ENCODE results near the gene TENM3. TPM values are rescaled to one million over a fixed set of nuclear protein-coding genes. Genes with fewer than 3 reads are reported as not detected.

Gene TENM3
- total RNA-seq, 4 donors from 2014 or later, result 0.64 to 5.5 (median 2.1) TPM

GRCh38 chr4:182475539-182475938 is 232.3 kb downstream of the TENM3 start:
- no peak overlapping the region for H3K27ac ChIP-seq
- intact Hi-C loops (cut with DNase I), result no loop called here
- H3K4me3 ChIP-seq, result no peak overlapping the region
- H3K4me1 ChIP-seq, result no peaks in the 10 kb centered on the region
- no peak for DNase-seq
- TF ChIP-seq CTCF (IDR thresholded peaks at IDR 0.05) (no peak), POLR2A (IDR thresholded peaks at IDR 0.05) (no peak)
- no peaks in the 10 kb centered on the region for H3K27me3 ChIP-seq
- 28 to 32% methylated on average over 2 of the region's 2 CpGs for WGBS, 2 donors
- no peaks in the 10 kb centered on the region for H3K36me3 ChIP-seq
- H3K9me3 ChIP-seq, result no peaks in the 10 kb centered on the region

GRCh38 chr4:182478475-182478874 is 235.3 kb downstream of the TENM3 start:
- no peaks in the 10 kb centered on the region for H3K36me3 ChIP-seq
- no peak for DNase-seq
- no peak overlapping the region for H3K4me3 ChIP-seq
- no peak for TF ChIP-seq POLR2A (IDR thresholded peaks at IDR 0.05)
- peak in 4 of 6 experiments; percentile 46 to 60 (median 58) for TF ChIP-seq CTCF (IDR thresholded peaks at IDR 0.05)
- intact Hi-C loops (cut with DNase I), result no loop called here
- no peak overlapping the region for H3K27ac ChIP-seq
- WGBS, 2 donors, result 0 to 3% methylated on average over 1 of the region's 1 CpG
- H3K4me1 ChIP-seq, result no peaks in the 10 kb centered on the region
- H3K27me3 ChIP-seq, result no peaks in the 10 kb centered on the region
- H3K9me3 ChIP-seq, result no peaks in the 10 kb centered on the region

- 87 to 90% methylated on average over 6 of the region's 6 CpGs for WGBS, 2 donors
- H3K9me3 ChIP-seq, result no peaks in the 10 kb centered on the region
- H3K4me3 ChIP-seq, result no peak overlapping the region
- no peak overlapping the region for H3K27ac ChIP-seq
- H3K27me3 ChIP-seq, result no peaks in the 10 kb centered on the region
- no peak for DNase-seq
- H3K4me1 ChIP-seq, result no peaks in the 10 kb centered on the region
- no peak for TF ChIP-seq POLR2A (IDR thresholded peaks at IDR 0.05)
- TF ChIP-seq CTCF (IDR thresholded peaks at IDR 0.05), result no peak
- intact Hi-C loops (cut with DNase I), result no loop called here
- H3K36me3 ChIP-seq, result no peaks in the 10 kb centered on the region
These were observed 240.5 kb downstream of the TENM3 start for GRCh38 chr4:182483685-182484084.

- Histone ChIP-seq H3K27ac (no peak overlapping the region), H3K9me3 (no peaks in the 10 kb centered on the region), H3K36me3 (no peaks in the 10 kb centered on the region), H3K27me3 (no peaks in the 10 kb centered on the region), H3K4me1 (peaks cover 0 to 2% (median 0%) of the 10 kb centered on the region in 3 donors), H3K4me3 (no peak overlapping the region)
- TF ChIP-seq CTCF (IDR thresholded peaks at IDR 0.05), result no peak
- no peak for TF ChIP-seq POLR2A (IDR thresholded peaks at IDR 0.05)
- WGBS, 2 donors, result 84 to 85% methylated on average over 7 of the region's 7 CpGs
- intact Hi-C loops (cut with DNase I), result no loop called here
- no peak for DNase-seq
These were observed 243.7 kb downstream of the TENM3 start for GRCh38 chr4:182486881-182487280.

GRCh38 chr4:182488896-182489295 is 245.7 kb downstream of the TENM3 start:
- intact Hi-C loops (cut with DNase I), result no loop called here
- 32 to 51% methylated on average over 2 of the region's 2 CpGs for WGBS, 2 donors

More at GRCh38 chr4:182488896-182489295, 245.7 kb downstream of the TENM3 start:
- Histone ChIP-seq H3K4me1 (peaks cover 0 to 17% (median 0%) of the 10 kb centered on the region in 3 donors), H3K27ac (no peak overlapping the region), H3K27me3 (no peaks in the 10 kb centered on the region), H3K9me3 (no peaks in the 10 kb centered on the region), H3K4me3 (no peak overlapping the region), H3K36me3 (no peaks in the 10 kb centered on the region)
- no peak for TF ChIP-seq POLR2A (IDR thresholded peaks at IDR 0.05)
- TF ChIP-seq CTCF (IDR thresholded peaks at IDR 0.05), result no peak
- no peak for DNase-seq

Data from esophagus squamous epithelium (tissue), 5 donors.